ENCODE measurements around the gene RUNX3. TPM values are rescaled to one million over a fixed set of nuclear protein-coding genes. Genes with fewer than 3 reads are reported as not detected.
"Not testable (repeated sequence)": the region's sequence is repeated elsewhere in the genome, so short reads cannot be mapped to it uniquely, and the experiment has no call there.

RUNX3 gene
- 10 to 100 TPM in 1 of 12 donors, 1 to 10 TPM in 3, under 1 TPM in 6, not detected in 2; 0.29 to 29.3 (median 0.62) TPM for polyA plus RNA-seq (ENCODE audit: insufficient read length in 12 of 12)
- long read RNA-seq, donor 1, full-length matches to known transcripts, result 4 of 4 reads
- long read RNA-seq, donor 1, partial matches to known transcripts, result 0 of 4 reads
- long read RNA-seq, donor 1, other reads (novel, unspliced or antisense), result 0 of 4 reads
- long read RNA-seq, donor 2, result 0 reads
- long read RNA-seq, donor 3, result 0 reads
- long read RNA-seq, donor 4, partial matches to known transcripts, result 0 of 1 reads
- long read RNA-seq, donor 4, other reads (novel, unspliced or antisense), result 0 of 1 reads
- long read RNA-seq, donor 5, partial matches to known transcripts, result 0 of 1 reads
- long read RNA-seq, donor 5, other reads (novel, unspliced or antisense), result 0 of 1 reads
- long read RNA-seq, donor 6, result 0 reads
- long read RNA-seq, donor 7, result 0 reads
- long read RNA-seq, donor 8, result 0 reads
- long read RNA-seq, donor 9, partial matches to known transcripts, result 0 of 1 reads
- long read RNA-seq, donor 9, other reads (novel, unspliced or antisense), result 0 of 1 reads
- long read RNA-seq, donor 10, result 0 reads
- long read RNA-seq, donor 11, result 0 reads

GRCh38 chr1:24930260-24931145 lies at the start of gene RUNX3:
Gene RUNX3 (minus strand): TSS chr1:24930276. CDS start chr1:24929868, 408 bp downstream.
- DNase-seq, result no peak

GRCh38 chr1:24979232-24979631 lies 49.2 kb upstream of the RUNX3 start:
- not testable (repeated sequence) for DNase-seq

GRCh38 chr1:24978383-24979032 lies 48.4 kb upstream of the RUNX3 start:
- DNase-seq, result no peak

GRCh38 chr1:24975391-24975790 lies 45.3 kb upstream of the RUNX3 start:
- no peak for DNase-seq

- DNase-seq, result no peak
Observed at GRCh38 chr1:24973315-24973714, 43.2 kb upstream of the RUNX3 start.

- DNase-seq, result no peak
Observed at GRCh38 chr1:24972915-24973242, 42.8 kb upstream of the RUNX3 start.

- DNase-seq, result no peak
Observed at GRCh38 chr1:24972221-24972914, 42.3 kb upstream of the RUNX3 start.

- DNase-seq, result no peak
Observed at GRCh38 chr1:24970926-24971875, 41.1 kb upstream of the RUNX3 start.

- no peak for DNase-seq
Observed at GRCh38 chr1:24970399-24970753, 40.3 kb upstream of the RUNX3 start.

- DNase-seq, result no peak
Observed at GRCh38 chr1:24969596-24970398, 39.7 kb upstream of the RUNX3 start.

GRCh38 chr1:24968941-24969585 lies 39.0 kb upstream of the RUNX3 start:
- no peak for DNase-seq

- DNase-seq, result no peak
Observed at GRCh38 chr1:24967962-24968361, 37.9 kb upstream of the RUNX3 start.

GRCh38 chr1:24967555-24967954 lies 37.5 kb upstream of the RUNX3 start:
- DNase-seq, result no peak

GRCh38 chr1:24966724-24967346 lies 36.8 kb upstream of the RUNX3 start:
- no peak for DNase-seq

- DNase-seq, result no peak
Observed at GRCh38 chr1:24966121-24966723, 36.1 kb upstream of the RUNX3 start.

- DNase-seq, result no peak
Observed at GRCh38 chr1:24965571-24965930, 35.5 kb upstream of the RUNX3 start.

- DNase-seq, result no peak
Observed at GRCh38 chr1:24964811-24965570, 34.9 kb upstream of the RUNX3 start.

Data from muscle of arm (tissue), 14 donors.